Fibroblast of skin of back (primary cell): ENCODE measurements around the gene SLC25A21.
"Not testable (repeated sequence)": the region's sequence is repeated elsewhere in the genome, so short reads cannot be mapped to it uniquely, and the experiment has no call there.

Experiments used
- DNase-seq: peaks from one replicate; pipeline ENCODE4 v3.0.0-alpha.2; 2013

The SLC25A21 gene

DNA sequence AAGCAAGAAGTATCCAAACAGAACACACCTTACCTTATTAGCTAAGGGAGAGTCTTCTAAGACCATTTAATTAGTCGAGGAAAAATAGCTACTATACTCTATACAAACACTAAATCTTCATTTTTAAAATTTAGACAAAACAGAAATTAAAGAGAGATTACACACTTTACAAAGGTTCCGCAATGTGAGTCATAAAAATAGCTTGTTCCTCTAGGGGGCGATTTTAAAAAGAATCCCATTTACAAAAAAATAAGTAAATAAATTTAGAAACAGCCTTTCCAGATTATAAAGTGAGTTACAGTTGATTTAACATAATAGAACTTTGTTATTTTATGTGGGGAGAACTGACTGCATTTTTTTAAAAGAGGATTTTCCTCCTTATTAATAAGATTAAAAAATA is 309.1 kb downstream of the SLC25A21 start:
- DNase-seq, result no peak

GRCh38 chr14:36862237-36862636 is 310.2 kb downstream of the SLC25A21 start:
- DNase-seq, result not testable (repeated sequence)

DNA sequence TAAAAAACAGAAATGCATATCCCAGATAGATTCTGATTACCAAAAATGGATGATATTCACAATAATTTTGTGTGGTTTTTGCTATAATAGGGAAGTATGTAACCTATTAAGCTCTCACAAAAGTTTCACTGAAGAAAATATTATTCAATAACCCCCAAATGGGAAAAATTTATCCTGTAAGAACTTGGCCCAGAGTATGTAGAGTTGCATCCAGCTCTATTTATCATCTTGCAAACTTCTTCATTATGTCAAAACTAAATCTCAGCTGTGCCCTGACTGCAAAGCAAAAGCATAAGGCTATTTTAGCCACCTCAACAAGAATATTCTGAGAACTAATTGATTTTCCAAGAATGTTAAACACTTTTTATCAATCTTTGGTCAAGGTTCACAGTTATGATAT is 311.6 kb downstream of the SLC25A21 start:
- no peak for DNase-seq

GRCh38 chr14:36859119-36859518 is 313.3 kb downstream of the SLC25A21 start:
- DNase-seq, result no peak

GRCh38 chr14:36857842-36858445 is 314.5 kb downstream of the SLC25A21 start:
- no peak for DNase-seq

DNA sequence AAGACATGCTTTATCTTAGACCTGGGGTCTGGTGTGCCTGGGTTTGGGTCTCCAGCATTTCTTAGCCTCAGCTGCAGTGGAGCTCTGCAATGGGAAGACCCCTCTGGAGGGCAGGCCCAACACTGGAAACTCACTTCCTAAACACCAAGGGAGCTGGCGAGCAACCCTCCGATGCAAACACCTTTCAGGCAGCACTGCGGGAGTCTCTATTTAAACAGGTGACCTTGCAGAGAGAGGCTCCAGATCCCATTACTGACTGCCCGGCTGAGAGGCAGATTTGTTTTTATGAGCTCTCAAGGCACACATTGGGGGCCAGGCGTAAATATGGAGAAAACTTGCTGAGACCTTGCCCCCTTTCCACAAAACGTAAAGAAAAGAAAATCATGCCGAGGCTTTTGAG is 315.3 kb downstream of the SLC25A21 start:
- DNase-seq, result no peak

DNA sequence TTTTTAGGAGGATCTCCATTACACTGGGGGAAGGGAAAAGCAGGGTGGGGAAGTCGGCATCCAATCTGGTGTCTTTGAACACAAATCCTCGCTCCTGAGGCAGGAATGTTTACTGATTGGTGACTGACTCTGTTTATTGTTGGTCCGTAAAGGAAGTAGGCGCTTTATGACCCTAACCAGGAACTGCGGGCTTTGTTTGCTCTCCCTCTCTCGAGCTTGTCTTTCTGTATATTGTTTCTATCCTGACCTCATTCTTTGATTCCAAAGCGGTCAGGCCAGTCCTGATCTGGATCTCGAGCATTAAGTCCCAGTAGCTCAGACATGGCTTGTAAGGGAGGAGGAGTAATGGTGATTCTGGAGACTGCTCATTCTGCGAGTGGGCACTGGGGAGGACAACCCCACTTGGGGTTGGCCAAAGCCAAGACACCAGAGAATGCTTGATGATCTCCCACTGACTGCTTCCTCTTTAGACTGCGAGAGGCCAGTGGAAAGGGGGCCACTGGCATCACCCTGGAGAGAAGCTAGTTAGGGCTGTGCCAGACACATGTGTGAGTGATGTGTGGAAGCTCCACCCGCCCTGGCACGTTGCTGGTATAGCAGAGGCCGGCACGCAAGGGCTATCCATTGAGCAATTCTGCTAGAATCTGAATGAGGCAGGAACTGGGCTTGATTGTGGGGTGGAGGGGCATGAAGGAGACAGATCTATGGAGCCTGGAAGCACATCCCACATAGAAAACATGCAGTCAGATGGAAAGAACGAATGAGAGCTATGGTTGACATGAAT is 316.1 kb downstream of the SLC25A21 start:
- no peak for DNase-seq

DNA sequence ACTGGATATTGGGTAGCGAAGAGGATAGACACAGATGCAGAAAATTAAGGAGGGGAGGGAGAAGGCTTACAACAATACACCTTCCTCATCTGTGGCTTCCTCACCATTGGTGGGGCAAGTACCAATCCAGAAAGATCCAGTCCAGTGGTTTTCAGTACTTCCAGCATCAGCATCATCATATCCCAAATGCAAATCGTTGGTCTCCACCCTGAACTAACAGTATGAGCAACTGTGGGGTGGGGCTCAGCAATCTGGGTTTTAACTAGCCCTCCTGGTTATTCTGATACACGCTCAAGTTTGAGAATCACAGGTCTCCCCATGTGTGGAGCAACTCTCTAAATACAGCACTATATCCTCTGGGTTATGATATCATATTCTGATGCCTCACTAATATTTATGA is 317.0 kb downstream of the SLC25A21 start:
- no peak for DNase-seq

DNA sequence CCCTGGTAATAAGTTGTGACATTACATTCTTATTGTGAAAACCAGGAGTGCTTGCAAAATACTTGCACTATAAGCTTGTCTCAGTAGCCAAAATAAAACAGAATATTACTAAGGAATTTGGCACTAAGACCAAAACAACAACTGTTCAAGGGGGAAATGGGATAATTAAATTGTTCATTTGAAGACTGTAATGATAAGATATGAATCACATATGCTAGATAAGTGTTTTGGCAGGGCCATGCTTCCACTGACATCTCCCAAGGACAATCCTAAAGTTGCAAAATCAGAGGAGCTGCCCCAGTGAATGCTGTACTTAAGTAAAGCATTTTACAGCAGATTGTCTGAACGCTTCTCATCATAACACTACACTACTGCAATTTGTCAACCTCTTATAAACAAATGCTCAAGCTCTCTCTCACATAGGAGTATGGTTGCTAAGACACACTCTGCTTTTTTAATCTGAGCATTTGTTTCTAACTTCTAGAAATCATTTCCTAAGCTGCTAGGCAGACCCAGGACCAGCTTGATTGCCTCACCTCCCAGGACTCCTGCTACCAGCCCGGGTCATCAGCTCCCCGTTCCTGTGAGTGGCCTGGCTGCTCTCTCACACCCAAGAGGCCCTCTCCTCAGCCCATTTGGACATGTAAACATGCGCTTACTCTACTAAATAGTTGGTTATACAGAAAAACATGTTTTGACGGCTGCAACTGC is 319.3 kb downstream of the SLC25A21 start:
- no peak for DNase-seq

GRCh38 chr14:36848213-36848612 is 324.2 kb downstream of the SLC25A21 start:
- DNase-seq, result no peak

DNA sequence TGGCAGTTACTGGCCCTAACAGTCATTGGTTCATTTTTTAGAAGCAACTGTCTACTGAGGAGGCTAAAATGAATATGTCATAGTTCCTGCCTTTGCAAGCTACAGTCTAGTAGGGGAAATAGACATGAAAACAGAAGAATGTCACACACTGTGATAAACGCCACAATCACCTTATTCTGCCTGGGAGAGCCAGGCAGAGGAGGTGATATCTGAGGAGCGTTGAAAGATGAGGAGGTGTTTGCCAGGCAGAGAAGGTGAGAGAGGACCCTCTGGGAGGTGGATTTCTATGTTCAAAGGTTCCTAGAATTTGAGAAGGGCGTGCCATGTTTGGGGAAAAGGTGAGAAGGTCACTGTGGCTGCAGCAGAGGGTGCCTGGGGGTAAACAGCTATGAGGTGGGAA is 325.0 kb downstream of the SLC25A21 start:
- no peak for DNase-seq

GRCh38 chr14:36845356-36846012 is 326.9 kb downstream of the SLC25A21 start:
- DNase-seq, result no peak

- no peak for DNase-seq
Observed at GRCh38 chr14:36844443-36845195, 327.8 kb downstream of the SLC25A21 start.

- no peak for DNase-seq
Observed at GRCh38 chr14:36843410-36843809, 329.0 kb downstream of the SLC25A21 start.

DNA sequence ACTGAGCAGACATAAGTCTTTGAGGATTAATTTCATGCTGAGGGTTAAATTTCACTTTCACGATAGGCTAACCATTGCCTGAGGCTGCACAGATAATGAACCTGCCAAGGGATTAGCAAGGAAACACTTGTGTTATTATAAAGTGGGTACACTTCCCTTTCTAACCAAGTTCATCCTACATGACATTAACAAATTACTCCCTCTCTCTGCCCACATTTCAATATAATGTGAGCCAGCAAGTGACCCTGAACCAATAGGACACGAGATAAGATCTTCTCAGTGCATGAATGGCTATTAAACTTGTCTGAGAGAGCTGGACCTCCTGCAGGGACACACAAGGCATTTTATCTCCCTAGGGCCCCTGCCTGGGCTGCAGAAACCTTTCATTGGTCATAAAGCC is 337.3 kb downstream of the SLC25A21 start:
- DNase-seq, result no peak

DNA sequence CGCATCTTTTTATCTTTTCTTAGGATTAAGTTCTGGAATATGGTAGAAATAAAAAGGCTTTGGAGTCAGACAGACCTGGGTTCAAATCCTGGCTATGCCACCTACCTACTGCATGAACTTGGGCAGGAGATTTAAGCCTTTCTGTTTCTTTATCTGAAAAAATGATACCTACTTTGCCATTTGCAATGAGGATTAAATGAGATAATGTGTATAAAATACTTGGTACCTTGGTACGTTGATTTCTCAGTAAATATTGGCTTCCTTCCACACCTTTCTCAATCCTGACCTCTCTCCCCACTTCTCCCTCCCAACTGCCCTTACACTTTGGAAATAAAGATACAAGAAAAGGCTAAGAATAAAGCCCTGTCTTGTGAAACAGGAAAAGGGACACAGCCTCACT is 338.1 kb downstream of the SLC25A21 start:
- DNase-seq, result no peak

DNA sequence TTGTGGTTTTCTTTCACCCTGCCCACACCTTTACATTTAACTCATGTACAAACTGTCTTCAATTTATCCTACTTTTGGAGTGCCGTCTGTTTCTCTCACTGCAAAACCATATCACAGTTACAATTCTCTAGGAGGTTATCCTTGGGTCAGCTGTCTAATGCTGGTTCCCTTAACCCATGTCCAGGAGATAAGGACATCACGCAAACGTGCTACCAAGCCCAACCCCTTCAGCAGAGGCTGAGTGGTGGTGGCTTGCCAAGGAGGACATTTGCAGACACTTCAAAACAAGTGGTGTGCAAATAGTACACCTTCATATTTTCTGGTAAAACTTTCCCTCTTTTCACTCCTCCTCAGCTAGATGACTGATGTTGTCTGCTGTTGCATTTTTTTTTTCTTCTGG is 342.9 kb downstream of the SLC25A21 start:
- no peak for DNase-seq

- DNase-seq, result no peak
Observed at GRCh38 chr14:36827861-36828260, 344.5 kb downstream of the SLC25A21 start.

DNA sequence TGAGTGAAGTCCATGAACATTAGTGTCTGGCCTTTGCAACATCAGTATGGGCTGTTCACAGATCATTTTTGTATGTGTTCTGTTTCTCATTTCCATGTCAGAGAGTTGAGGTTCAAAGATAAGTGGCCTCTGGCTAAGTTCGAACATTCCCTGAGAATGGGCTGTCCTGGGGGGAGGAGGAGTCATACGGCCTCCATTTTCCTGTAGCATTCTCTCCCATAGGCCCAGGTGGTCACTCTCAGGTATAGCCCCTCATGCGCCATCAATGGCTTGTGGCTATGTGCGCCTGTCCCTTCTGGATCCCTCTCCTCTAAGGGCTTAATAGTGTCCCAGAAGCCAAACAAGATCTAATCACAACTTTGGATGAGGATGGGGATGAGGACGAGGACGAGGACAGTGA is 345.8 kb downstream of the SLC25A21 start:
- DNase-seq, result no peak

- no peak for DNase-seq
Observed at GRCh38 chr14:36824854-36825253, 347.6 kb downstream of the SLC25A21 start.

DNA sequence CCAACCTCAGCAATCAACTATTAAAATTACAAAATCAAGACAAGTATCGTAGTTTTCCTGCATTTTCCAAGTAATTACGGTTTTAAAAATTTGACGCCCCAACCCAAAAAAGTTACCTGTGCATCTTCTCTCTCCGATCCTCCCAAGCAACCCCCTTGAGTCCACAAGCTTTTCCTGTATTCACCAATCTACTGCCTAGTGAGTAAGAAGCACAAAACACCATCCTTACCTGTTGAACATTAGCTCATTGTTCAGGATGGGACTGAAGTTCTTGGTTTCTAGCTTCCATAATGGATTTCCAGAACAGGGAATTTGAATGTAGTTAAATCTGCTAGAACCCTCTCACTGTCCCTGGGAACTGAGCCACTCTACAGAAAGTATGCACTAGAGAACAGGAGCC is 348.8 kb downstream of the SLC25A21 start:
- DNase-seq, result no peak

DNA sequence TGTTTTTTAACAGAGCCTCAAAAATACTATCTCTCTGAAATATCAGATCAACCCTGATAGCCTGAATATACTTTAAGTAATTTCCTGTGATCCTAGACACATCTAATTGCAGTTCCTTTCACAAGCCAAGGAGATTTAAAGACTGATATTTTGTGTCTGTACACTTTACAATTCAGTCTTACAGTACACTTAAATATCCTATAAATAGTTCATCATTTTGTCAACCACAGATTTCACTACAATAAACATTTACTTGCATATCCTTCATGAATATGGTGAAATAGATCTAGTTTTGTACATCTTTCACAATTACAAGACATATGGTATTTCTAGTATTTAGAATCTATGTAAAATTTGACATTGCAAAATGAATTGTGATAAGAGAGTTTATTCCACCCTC is 349.7 kb downstream of the SLC25A21 start:
- no peak for DNase-seq

DNA sequence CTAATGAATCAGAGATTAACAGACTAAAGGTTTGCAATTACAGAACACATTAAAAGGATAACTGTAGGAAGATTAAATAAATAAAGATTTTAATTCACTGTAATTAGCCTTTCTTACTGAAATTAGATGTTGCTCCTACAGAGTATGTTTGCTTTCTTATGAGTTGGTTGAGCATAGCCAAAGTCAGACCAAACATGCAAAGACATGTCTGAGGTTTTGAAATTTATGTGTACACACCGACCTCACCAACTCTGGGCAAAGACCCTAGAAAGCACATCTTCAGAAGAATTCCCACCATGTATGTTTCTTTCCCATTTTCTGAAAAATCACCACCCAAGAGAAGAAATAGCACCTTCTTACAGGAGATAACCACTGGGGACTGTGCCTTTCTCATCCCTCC is 351.5 kb downstream of the SLC25A21 start:
- DNase-seq, result no peak
